DMS 273 treated with DMSO at 0.1 percent for 48 hours (cell line): ENCODE data around the gene RSRC2.
"Not testable (repeated sequence)": the region's sequence is repeated elsewhere in the genome, so short reads cannot be mapped to it uniquely, and the experiment has no call there.

Source experiments
- DNase-seq: peaks from one replicate; lab custom pipeline; 2025; lab: John Stamatoyannopoulos, UW

Gene RSRC2

GRCh38 chr12:122517877-122518276 lies 8.9 kb downstream of the RSRC2 start:
- DNase-seq = no peak

DNA sequence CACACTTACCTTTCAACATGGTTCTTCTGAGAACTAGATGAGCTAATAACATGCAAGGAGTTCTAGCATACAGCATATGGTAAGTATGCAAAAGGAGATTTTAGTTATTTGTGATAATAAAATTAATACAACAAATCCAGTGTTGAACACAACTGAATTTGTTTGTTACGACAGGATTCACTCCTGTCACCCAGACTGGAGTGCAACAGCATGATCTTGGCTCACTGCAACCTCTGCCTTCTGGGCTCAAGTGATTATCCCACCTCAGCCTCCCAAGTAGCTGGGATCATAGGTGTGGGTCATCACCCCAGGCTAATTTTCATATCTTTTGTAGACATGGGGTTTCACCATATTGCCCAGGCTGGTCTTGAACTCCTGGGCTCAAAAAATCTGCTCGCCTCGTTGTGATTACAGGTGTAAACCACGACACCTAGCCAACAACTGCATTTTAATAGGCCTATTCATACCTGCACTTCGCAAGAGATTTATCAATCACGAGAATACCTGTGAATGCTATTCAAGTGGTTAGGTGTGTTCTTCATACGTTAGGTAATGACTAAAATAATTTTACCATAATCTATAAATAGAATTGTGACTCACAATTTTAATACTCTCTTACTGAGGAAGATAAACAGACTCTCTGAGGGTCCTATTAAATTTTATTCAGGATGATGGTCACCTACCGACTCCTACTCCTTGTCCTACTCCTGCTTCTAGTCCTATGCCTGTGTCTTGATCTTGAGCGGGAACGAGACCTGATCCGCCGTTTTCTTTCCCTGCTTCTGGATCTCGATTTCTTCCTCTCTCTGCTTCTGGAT lies 10.0 kb downstream of the RSRC2 start:
- no peak for DNase-seq

DNA sequence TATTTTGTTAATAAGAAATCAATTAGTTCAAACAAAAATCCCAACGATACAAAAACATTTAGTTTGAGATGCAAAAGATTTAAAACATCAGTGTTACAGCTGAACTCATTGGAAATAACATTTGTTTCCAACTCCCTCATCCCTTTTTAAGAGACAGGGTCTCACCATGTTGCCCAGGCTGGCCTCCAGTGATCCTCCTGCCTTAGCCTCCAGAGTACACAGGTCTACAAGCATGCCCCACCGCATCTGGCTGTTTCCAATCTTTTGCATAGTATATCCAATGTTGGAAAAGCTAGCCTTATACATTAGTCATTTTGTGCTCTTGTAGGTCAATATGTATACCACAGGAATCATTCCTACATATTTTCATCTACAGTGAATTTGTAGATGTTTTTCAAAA lies 11.5 kb downstream of the RSRC2 start:
- DNase-seq = no peak

DNA sequence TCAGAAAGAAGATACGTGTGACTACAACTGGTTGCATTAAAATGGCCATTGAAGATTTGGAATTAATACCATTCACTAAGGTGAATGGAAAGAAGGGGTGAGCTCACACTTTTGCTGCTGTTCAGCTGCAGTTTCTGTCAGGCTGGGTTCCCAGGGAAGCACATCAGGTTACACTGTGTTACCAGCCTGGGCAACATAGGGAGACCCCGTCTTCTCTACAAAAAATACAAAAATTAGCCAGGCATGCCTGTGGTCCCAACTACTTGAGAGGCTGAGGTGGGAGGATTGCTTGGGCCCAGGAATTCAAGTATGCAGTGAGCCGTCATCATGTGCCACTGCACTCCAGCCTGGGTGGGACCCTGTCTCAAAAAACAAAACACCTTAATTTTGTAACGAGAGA lies 13.1 kb downstream of the RSRC2 start:
- DNase-seq = no peak

- not testable (repeated sequence) for DNase-seq
Measured at GRCh38 chr12:122513028-122513427, 13.7 kb downstream of the RSRC2 start.

DNA sequence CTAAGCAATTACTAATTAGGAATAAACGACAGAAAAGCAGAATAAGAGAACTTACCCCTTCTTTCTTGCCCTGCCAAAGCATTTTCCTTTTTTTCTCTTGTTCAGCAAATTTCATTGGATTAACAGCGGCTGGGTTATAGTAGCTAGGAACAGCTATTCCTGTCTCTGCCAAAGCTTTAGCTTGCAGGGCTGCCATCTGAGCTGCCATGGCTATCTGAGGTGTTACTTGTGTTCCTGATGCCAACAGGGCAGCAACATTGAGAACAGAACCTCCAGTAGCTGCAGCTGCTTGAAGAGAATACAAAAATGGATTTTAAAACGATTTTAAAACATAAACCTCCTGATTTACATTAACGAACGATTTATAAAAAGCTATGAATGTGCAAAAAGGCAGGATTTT lies 18.6 kb downstream of the RSRC2 start:
- no peak for DNase-seq

DNA sequence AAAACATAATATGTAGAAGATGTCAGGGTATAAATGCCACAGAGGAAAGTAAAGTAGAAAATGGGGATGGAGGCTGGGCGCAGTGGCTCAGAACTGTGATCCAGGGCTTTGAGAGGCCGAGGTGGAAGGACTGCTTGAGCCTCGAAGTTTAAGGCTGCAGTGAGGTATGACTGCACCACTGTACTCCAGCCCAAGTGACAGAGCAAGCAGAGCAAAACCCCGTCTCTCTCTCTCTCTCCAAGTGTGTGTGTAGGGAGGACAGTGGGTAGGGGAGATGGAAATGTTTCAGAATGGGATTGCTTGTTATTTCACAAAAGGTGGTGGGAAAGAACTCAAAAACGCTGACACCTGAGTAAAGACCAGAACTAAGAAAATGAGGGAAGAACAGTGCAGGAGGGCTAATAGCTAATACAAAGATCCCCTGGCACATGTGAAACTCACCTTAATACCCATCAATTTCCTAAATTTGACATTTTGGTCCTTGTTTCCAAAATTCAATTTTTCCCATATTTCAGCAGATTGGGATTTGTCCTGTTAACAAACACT lies 20.3 kb downstream of the RSRC2 start:
- DNase-seq = no peak

DNA sequence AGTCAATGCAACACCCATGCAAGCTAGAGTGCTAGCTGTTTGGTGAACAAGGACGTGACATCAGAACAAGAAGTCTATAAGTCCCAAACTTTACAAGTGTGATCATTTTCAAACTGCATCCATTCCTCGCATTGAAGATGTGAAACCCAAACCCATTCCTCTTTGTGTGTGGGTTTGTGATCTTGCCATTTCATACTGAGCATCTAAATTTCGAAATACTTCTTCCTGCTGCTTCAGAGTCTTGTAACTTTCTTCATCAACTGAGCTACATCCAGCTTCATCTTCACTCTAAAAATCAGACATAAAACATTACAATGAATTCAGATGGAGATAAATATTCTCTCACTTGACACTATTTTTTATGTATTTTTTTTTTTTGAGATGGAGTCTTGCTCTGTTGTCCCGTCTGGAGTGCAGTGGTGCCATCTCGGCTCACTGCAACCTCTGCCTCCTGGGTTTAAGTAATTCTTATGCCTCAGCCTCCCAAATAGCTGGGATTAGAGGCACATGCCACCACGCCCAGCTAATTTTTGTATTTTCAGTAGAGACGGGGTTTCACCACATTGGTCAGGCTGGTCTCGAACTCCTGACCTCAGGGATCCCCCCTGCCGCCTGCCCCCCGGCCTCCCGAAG lies 21.2 kb downstream of the RSRC2 start:
- DNase-seq = no peak

DNA sequence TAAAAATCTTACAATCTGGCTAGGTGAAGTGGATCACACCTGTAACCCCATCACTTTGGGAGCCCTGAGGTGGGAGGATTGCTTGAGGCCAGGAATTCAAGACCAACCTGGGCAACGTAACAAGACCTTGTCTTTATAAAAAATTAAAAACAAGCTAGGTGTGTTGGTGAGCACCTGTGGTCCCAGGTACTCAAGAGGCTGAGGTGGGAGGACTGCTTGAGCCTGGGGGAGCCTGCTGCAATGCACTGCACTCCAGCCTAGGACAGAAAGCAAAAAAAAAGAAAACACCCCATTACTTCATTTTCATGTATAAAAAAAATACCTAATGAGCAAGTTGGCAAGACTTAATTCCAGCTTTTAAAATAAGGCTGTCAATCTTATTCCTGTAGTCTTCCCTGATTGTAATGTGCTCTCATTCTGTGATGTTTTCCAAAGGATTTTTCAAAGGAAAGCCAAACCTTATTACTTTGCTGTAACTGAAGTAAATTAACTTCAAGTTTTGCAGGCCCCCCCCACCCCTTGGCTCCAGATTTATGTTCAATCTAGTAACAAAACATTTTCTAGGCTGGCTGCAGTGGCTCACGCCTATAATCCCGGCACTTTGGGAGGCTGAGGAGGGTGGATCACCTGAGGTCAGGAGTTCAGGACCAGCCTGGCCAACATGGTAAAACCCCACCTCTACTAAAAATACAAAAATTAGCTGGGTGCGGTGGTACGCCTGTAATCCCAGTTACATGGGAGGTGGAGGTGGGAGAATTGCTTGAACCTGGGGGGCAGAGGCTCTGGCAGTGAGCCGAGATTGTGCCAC lies 22.7 kb downstream of the RSRC2 start:
- no peak for DNase-seq

DNA sequence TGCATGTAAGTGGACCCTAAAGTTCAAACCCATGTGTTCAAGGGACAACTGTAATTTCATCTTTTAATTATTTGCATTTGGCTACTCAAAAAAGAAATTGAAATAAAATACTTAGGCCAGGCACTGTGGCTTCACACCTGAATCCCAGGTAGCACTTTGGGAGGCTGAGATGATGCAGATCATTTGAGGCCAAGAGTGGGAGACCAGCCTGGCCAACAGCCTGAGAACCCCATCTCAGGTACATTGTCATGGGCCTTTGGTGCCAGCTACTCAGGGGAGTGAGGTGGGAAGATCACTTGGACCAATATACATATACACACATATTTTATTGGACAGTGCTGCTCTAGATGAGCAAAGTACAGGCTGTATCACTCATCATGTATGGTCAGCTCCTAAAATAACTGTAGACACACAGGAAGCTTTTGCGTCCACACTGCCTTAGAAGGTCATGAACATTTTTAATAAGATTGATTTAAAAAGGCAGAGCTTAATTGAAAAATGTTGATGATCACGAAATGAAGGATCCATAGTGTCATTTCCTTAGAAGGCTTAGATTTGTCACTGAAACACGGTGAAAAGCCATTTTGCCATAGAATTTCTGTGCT lies 23.5 kb downstream of the RSRC2 start:
- DNase-seq = no peak

DNA sequence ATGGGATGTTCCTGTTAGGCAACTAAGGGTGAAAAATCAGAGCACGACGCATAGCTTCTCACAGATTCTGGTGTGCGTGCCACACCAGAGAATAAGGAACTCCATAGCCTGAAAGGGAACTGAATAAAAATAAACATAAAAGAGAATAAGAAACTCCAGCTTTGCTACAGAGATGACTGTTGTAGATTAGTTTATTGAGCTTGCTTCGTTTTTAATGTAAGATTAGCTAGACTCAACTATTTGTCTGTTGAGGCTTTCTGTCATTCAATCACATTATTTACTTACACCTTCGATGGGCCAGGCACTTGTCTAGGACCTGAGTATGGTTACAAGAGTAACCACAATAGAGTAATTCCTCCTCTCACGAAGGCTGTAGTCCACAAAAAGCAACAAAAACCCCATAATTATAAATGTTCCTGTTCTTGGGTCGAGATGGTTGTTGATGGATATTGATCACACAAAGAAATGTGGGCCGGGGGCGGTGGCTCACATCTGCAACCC lies 25.2 kb downstream of the RSRC2 start:
- no peak for DNase-seq

DNA sequence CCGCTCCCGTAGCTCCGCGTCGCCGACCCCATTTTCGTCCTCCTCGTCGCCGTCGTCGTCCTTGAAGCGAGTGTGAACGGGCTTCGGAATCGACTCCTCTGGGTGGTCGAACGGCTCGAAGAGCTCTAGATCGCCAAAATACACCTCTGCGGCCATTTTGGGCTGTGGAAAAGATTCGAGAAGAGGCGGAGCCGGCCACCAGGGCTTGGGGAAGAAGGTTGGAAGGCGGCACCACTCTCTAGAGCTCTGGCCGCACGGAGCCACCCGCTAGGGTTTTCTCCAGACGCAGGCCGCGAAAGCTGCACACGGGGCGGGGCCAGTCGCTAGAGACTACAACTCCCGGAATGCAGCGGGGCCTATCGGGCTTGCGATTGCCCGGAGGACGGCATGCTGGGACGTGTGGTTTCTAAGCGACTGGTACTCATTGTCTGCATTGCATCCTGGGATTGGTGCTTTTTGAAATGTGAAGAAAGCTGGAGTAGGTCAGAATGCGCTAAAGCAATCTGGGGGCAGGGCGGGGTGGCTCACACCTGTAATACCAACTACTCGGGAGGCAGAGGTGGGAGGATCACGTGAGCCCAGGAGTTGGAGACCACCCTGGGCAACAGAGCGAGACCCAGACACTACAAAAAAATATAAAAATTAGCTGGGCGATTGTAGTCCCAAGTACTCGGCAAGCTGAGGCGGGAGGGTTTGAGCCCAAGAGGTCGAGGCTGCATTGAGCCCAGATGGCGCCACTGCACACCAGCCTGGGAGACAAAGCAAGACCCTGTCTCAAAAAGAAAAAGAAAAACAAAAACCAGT lies 25.8 kb downstream of the RSRC2 start, which contains the start of gene ZCCHC8:
ZCCHC8 (minus strand) TSS at position 248 of the 804 bp plus-strand sequence; CDS start at position 156, 92 bp downstream.
- DNase-seq = peak; percentile 94

- DNase-seq = peak; percentile 45
Measured at GRCh38 chr12:122499991-122500684, 26.6 kb downstream of the RSRC2 start.

- DNase-seq = no peak
Measured at GRCh38 chr12:122495258-122495657, 31.5 kb downstream of the RSRC2 start.

DNA sequence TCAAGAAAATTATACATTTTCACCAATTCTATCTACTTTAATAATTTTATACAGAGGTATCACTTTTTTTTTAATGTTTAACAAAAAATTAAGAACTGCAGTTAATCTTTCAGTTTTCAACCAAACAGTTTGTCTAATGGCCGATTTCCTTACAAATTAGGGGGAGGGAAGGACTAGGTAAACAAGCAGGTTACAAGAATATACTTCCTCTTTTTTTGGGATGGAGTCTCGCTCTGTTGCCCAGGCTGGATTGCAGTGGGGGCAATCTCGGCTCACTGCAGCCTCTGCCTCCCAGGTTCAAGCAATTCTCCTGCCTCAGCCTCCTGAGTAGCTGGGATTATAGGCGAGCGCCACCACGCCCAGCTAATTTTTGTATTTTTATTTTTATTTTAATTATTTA lies 33.5 kb downstream of the RSRC2 start:
- not testable (repeated sequence) for DNase-seq

DNA sequence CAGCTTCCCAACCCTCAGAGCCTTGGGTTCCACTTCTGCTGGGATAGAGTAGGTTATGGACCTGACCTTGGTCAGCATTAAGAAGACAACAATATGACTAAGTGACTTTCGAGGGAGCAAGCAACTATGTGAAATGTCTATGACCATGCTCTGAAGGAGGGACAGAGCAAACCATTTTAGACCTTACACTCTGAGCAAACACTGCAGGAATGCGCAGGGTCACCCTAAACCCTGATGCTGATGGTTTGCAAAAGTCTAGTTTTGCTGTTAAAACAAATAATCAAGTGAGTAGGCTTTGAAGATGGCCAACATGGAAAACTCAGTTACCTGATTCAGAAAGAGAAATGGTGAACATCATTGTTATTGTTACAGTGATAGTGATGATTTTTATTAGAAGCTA lies 34.7 kb downstream of the RSRC2 start:
- DNase-seq = no peak

DNA sequence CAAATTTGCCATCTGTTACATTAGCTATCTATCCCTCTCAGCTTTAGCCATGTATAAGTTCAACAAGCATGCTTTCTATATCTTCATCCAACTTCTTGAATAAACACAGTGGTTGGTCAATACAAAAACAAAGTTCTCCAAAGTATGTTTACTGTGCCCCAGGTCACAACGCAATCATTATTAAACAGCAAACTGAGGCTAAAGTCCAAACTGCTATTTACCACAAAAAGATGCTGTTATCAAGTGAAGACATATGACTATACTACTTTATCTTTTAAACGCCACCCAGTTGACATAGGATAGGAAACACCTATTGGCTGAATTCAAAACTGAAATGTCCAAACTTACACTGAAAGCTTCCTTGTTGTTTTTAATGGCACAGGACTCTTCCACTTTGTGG lies 37.7 kb downstream of the RSRC2 start:
- no peak for DNase-seq

DNA sequence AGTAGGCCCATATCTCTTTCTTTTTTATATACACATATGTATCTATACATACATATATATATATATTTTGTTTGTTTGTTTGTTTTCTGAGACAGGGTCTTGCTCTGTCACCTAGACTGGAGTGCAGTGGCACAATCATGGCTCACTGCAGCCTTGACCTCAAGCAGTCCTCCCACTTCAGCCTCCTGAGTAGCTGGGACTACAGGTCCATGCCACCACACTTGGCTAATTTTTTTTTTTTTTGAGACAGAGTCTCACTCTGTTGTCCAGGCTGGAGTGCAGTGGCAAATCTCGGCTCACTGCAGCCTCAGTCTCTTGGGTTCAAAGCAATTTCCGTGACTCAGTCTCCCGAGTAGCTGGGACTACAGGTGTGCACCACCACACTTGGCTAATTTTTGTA lies 38.9 kb downstream of the RSRC2 start:
- not testable (repeated sequence) for DNase-seq

- DNase-seq = no peak
Measured at GRCh38 chr12:122486805-122487426, 39.8 kb downstream of the RSRC2 start.

DNA sequence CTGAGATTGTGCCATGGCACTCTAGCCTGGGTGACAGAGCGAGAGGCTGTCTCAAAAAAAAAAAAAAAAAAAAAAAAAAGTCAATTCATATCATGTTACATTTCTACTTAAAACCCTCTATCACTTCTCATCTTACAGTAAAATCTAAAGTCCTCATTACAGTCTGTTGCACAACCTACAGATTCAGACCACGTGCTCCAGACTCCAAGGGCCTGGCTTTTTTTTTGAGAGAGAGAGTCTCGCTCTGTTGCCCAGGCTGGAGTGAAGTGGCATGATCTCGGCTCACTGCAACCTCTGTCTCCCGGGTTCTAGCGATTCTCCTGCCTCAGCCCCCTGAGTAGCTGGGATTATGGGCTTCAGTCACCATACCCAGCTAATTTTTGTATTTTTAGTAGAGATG lies 40.4 kb downstream of the RSRC2 start:
- not testable (repeated sequence) for DNase-seq
